Dedifferentiated amniotic fluid mesenchymal stem cell (primary cell): ENCODE results near the gene USH2A.
"Not testable (repeated sequence)": the region's sequence is repeated elsewhere in the genome, so short reads cannot be mapped to it uniquely, and the experiment has no call there.

ENCODE experiments used
- DNase-seq: peaks from one replicate; pipeline ENCODE4 v3.0.0-alpha.2; 2016; ENCODE audit errors: extremely low spot score

Gene USH2A

DNA sequence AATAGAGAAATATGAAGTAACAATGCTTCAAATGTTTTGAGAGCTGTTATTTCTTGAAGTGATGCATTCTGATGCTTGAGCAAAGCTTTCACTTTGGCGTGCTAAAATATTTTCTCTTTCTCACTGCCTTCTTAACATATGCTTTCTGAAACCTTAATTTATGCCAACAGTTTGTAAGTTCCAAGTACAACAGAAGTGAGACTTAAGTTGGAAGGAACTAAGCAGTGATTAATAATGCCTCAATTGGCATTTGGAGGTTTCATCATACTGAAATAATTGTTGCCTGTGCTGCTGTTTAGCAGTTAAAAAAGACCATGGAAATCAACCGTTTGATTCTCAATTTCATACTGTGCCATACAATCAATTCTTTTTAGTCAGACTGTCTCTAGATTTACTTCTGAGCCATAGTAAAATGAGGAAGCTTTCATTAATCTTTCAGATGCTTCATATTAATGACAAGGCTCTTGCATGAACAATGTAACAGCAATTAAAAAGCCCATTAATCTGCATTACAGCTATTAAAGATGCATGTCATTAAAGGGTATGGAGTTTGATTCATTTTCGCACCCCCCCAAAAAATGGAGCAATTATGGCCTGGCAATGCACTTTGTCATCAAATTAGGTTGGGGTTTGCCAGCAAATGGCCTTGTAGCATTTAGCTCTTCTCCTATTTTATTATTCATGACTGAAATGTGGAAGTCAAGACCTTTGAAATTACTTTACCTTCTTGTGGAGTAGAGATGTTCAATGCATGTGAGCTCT is 375.3 kb downstream of the USH2A start:
- DNase-seq: no peak

DNA sequence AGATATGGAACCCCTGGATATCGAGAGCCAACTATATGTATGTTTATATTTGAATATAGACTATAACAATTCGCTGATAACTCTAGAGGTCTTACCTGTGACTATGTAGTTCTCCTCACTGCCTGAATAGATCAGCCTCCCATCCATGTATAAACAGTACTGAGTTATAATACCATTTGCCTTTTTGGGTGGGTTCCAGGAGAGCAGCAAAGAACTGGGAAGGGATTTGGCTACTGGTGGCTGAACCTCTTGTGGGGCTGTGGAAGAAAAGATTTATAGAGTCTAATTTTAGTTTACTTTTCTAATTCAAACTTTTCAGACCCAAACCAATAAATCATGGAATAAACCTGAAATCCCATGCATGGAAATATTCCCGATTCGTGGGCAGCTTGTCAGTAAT is 376.9 kb downstream of the USH2A start:
- no peak for DNase-seq

DNA sequence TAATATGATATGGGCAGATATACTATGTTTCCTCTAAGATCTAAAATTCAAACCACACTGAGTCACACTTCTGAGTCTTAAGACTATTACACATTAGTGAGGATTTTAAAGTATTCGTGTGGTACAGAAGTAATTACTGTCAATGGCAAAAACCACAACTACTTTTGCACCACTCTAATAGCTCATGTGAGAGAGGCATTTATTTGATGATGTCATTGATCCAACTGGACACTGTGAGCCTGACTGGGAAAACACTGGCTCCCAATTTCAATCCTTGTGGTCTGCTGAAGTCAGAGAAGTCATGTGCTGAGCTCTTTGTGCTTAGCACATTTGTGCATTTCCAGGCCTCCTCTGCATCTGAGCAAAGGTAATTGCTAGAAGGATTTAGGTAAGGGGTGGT is 377.8 kb downstream of the USH2A start:
- DNase-seq: peak; percentile 65

DNA sequence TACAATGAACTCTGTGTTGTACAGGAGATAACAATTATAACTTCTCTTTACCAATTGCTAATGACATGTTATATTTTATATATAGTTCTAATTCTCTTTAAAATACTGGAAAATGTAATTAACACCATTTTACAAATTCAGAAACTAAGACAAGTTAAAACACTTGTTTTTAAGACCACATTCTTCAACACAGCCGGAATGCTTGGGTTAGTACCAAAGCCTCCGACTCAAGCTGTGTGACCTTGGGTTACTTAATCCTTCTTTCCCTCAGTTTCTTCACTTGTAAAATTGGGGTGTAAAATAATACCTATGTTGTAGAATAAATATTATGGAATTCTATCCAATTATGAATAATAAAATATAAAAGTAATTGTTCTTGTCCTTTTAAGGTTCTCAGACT is 378.7 kb downstream of the USH2A start:
- no peak for DNase-seq

DNA sequence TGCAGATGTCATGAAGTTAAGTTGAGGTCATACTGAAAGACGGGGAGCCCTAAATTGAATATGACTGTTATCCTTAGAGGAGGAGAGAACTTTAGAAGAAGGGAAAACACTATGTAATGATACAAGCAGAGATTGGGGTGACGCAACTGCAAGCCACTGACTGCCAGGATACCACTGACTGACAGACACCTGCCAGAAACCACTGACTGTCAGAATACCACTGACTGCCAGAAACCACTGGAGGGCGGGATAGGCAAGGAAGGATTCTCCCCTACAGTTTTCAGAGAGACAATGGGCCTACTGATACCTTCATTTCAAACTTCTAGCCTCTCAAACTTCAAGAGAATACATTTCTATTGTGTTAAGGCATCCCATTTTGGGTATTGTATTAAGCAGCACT is 388.7 kb downstream of the USH2A start:
- DNase-seq: no peak

DNA sequence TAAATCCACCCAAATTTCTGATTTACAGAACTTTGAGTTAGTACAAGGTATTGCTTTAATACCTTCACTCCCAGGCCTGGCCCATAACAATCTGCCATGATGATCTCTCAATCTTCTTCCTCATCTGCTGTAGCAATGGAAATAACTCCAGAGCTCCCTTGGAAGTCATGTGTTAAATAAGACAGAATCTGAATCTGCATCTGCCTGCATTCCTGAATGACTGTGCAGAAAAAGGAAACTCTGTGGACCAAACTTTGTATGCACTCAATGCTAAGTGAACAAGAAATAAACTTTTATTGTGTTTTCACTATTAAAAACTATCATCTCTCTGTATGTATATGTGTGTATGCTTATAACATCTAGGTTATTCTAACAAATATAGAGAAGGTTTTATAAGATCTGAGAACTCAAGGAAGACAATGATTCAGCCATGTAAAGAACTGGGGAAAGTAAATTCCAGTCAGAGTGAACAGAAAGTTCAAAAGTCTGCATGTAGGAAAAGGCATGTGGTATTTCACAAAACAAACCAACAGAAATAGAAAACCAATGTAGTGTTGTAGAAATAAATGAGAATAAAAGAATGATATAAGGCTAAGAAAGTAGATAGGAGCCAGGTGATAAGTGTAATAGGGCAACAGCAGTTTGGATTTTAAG is 390.2 kb downstream of the USH2A start:
- peak; percentile 29 for DNase-seq

DNA sequence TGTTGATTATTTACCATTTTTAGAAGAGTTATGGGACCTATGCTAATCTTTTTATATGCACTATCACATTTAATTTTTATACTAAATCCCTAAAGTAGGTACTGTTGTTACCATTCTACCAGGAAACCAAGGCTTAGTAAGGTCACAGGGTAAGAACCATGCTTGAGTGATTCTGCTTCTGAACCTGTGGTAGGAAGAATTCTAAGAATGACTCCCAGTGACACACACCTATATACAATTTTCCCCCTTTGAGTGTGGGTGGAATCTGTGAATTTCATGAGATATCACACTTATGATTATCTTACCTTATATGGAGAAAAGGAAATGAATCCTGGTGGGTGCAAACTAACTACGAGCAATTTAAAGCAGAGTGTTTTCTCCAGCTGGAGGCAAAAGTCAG is 391.0 kb downstream of the USH2A start:
- DNase-seq: no peak

DNA sequence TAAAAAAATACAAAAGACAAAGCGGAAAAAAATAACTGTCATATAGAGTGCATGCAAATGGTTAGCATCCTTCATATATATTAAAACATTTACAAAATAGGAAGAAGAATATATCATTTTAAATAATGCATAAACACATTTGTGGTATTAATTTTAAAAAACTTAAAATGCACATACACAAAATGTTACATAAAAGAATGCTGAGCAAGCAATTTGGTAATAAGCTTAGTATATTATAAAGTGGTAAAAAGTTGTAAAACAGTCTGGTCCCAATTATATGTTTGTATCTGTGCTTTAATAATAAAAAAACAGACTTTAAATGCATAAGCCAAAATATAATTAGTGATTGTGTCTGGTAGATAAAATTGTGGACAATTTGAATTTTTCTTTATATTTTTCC is 394.6 kb downstream of the USH2A start:
- DNase-seq: no peak

DNA sequence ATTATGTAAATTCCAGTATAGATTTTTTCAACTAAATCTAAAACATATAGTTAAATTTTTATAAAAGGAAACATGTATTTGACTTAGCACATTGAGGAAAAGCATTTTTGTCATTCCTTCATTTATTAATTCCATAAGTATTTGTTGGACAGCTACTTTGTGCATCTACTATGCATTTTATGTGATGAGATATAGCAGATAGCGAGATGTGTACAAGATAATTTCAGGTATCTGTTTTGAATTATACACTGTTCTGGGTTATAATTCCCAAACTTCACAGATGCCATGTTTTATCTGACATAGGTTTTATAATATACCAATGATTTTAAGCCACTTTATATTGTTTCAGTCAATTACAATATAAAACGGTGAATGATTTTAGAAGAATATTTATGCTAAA is 398.7 kb downstream of the USH2A start:
- DNase-seq: no peak

DNA sequence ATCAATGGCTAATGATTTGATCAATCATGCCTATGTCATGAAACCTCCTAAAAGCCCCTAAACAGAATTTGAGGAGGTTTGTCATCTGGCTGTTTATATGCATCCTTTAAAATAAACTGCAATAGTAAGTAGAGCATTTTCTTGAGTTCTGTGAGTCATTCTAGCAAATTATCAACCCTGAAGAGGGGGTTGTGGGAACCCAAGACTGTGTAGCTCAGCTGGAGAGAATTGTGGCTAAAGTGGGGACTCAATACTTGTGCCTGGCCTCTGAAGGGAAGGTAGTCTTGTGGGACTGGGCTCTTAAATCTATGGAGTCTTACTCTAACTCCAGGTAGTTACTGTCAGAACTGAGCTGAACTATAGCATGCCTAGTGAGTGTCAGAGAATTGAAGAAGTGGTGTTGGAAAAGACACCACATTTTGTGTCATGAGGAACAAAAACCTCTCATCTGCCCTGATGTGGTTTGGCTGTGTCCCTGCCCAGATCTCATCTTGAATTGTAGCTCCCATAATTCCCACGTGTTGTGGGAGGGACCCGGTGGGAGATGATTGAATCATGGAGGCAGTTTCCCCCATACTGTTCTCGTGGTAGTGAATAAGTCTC is 402.4 kb downstream of the USH2A start:
- no peak for DNase-seq

DNA sequence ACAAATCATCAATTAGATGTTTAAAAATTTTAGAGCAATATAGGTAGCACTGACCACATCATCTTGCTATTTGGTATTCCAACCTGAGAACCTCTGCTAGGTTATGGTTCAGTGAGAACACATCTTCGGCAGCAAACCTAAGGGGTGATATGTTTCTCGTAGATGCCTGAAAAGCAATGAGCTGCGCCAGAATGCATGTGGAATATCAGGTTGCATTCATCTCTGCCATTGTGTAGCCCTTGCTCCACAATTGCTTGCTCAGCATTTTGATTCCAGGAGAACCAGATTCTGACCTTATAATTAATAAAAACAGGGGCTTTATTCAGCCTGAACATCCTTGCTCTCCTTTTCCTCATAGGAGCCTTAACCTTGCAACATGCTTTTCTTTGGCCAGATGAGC is 408.1 kb downstream of the USH2A start:
- no peak for DNase-seq

DNA sequence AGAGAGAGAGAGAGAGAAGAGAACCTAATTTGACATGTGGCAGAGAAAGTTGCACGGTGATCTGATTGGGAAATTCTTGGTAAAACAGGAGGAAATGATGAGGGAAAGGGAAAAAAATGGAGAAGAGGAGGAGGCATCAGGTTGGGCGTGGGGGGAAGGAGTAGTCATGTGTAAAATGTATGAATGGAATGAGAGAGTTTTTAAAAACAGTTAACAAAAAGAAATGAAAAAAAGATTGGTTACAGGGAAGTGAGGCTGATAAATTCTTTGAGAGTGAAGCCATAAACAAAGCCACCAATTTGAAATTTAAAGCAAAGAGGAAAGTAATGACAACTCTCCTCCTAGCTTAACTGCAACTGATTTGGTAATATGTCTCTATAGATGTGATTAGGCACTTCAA is 409.2 kb downstream of the USH2A start:
- no peak for DNase-seq

DNA sequence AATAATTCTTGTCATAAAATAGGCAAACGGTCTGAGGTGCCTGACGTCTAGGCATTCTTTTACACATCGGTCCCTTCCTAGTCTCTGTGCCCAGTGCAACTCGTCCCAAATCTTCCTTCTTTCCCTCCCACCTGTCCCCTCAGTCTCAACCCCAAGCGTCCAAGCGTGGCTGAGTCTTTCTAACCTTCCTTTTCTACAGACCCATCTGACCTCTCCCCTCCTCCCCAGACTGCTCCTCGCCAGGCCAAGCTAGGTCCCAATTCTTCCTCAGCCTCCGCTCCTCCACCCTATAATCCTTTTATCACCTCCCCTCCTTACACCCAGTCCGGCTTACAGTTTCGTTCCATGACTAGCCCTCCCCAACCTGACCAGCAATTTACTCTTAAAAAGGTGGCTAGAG is 413.8 kb downstream of the USH2A start:
- not testable (repeated sequence) for DNase-seq

DNA sequence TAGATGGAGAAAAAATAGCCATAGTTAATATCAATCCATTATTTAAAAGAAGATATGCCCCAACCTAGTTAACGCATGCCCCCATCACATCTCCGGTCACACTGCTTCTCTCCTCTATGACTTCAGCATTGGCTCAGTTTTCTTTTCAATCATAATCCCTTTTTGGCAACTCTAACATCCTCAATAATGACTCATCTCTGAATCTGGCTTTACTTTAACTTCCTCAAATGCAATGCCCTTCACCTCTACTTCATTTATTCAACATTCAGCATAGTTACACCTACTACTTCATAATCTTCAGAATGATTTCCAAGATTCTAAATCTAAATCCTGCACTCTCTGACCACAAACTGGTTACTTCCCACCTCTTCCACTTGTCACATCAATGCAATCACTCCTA is 417.3 kb downstream of the USH2A start:
- DNase-seq: peak; percentile 34

DNA sequence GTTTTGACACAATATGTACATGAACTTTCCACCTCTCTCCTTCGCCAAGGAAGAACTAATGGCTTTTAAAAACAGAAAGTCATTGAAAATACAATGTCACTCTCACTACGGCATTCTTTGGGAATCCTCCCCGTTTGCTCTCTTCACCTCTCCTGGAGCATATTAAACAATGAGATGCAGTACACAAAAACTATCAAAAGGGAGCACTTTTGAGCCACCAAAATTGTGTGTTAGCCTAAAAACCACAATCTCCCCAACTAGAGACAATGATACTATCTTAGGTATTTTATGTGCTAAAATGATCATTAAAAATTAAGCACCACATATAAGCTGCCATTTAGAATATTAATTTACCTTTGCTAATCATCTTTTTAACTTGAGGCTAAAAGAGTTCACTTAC is 430.6 kb downstream of the USH2A start:
- peak; percentile 31 for DNase-seq

DNA sequence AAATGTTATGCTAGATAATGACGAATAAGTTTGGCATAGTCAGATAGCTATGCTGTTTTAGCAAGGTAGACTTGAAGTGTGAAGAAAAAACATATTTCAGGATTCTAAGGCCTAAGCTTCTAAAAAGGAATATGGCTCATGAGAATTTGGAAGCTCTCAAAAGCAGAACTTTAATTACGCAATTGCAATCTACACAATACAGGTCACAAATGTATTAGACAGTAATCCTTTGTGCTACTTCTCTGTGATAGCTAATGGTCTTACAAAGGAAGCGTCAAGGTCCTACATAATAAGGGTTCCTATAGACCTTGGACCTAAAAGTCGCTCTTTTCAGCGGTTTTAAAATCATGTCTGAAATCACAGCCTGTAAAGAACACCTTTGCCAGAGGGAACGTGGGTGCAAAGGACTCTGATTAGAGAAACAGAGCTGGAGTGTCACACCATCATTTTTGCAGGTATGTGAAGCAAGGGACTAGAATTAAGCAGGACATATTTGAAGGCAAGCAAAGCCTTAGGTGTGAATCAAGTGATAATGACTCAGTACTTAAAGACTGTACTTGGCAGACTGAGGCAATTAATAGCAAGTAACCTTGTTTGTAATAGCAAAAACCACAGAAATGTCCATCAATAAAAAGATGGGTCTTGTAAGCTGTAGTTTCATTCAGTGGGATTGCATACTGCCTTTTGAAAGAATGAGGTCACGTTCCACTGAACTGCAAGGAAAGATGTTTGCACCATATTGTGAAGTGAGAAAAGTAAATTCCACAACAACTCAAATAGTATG is 436.0 kb downstream of the USH2A start:
- no peak for DNase-seq

DNA sequence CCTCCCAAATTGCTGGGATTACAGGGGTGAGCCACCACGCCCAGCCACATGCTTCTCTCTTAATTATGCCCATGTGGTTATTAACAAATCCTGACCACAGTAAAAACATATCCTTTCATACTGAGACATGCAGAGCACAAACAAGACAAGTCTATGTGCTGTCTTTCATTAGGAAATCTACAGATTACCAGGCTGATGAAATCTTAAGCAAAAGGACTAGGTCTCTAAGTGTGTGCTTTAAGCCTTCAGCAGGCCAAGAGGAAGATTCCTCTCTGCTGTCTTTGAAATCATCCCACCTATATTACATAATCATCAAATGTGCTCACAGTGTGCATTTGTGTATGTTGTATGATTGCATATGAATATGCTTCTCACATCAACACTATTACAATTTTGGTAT is 436.8 kb downstream of the USH2A start:
- DNase-seq: no peak

DNA sequence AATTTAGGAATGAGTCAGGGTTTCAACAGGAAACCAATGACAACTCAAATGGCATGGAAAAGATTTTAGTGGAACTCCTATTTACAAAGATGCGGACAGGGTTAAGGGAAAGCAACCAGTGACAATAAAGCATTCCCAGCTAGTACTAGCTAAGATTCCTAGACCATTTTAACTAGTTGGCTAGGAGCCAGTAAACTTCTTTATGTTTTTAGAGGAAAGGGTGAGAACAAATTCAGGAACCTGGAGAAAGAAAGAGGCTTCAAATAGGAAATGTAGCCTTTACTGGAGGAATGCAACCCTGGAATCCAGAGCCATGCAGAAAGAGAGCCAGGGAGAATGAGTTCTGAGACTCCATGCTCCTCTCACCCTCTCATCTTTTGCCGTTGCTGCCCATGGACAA is 439.6 kb downstream of the USH2A start:
- DNase-seq: no peak

DNA sequence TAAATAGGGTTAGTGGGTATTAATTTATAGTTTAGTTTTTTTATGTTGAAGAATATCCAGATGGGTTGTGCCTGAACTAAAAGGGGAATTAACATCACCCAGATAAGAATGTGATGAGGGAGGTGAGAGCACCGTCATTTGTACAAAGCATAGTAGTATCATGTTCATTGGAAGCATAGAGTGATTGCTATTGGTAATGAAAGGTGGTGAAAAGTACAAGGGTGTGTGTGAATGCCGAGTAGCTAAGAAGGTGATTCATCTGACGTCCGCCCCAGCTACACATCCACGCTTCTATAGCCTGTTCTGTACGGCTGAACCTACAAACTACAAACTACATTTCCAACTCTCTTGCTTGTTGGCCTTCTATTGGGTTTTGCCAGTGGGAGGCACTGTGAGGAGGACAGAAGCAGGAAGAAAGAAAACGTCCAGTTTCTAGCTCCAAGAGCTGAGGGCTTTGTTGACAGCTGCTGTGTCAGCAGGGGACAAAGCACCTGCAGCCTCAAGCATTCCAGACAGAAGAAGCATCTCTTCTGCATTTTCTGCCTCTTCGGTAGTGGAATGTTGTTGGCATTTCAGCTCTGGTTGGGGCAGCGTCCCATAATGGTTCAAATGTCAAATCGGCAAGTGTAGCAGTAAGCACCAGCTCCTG is 451.3 kb downstream of the USH2A start:
- no peak for DNase-seq

DNA sequence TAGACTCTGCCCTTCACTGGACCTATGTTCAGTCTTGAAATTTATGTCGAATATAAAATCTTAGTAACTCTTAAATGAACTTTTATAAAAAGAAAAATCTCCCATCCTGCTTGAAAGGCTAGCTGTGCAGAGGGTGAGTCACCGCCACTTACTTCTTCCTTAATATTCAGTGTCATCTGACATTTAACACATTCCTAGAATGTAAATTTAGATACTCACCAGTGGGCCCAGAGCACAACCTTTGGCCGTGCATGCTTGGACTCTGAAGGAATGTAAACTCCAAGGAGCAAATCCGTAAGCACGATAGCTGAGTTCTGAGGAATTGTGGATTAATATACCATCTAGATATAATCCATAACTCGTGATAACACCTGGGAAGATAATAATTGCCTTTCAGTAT is 452.8 kb downstream of the USH2A start:
- no peak for DNase-seq

DNA sequence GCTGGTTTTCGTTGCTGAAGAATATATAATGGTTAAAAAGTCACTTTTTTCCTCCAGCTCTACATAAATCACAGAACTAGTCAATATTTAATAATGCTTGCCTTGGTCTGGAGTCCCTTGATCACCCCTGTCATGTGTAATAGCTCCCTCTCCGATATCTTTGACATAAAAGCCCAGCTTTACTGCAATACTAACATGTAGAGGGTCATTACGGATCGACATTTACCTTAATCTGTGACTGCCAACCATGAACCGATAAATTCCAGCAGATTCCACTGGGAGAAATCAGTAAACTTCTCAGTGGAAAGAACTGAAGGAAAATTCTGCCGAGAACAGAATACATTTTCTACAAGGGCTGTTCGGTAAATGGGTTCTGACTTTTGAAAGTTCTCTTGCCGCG is 459.6 kb downstream of the USH2A start:
- DNase-seq: no peak

DNA sequence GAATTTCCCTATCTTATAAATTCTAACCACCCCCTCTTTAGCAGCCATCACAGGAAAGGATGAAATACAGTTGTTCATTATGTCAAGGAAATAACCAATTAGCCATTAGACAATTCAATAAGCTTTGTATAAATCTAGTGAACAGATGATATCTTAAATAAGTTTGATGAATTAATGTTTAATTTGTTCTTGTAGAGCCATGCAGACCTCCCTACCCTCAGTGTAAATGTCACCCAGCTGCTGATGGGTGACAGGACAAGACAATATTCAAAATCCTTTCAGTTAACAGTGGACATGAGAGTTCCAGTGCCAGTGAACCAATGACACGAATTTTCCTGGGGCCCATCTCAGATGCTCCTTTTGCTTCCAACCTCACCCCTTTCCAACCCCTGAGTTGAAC is 460.2 kb downstream of the USH2A start:
- no peak for DNase-seq
